Ectodermal cell (in vitro differentiated cells): ENCODE measurements around the gene VWA8.
"Not testable (repeated sequence)": the region's sequence is repeated elsewhere in the genome, so short reads cannot be mapped to it uniquely, and the experiment has no call there.

Experiments
- H3K27ac ChIP-seq: 2 replicates; pipeline ENCODE4 v1.7.0; 2013; ENCODE audit warnings: mild to moderate bottlenecking, low read depth, low read length; ENCODE audit not compliant: insufficient read depth, poor library complexity, severe bottlenecking
- H3K27me3 ChIP-seq: 2 replicates; pipeline ENCODE4 v1.7.0; 2013; ENCODE audit warnings: mild to moderate bottlenecking, low read length; ENCODE audit not compliant: insufficient read depth, control insufficient read depth, poor library complexity, severe bottlenecking
- H3K36me3 ChIP-seq: one replicate; pipeline ENCODE4 v1.7.0; 2013; ENCODE audit warnings: low read length; ENCODE audit not compliant: control insufficient read depth, insufficient read depth
- H3K4me1 ChIP-seq: one replicate; pipeline ENCODE4 v1.7.0; 2013; ENCODE audit warnings: low read length; ENCODE audit not compliant: control insufficient read depth, insufficient read depth
- H3K4me3 ChIP-seq: 2 replicates; pipeline ENCODE4 v1.7.0; 2013; ENCODE audit warnings: low read depth, low read length, control low read depth; ENCODE audit not compliant: insufficient read depth
- H3K9me3 ChIP-seq: 2 replicates; pipeline ENCODE4 v1.7.0; 2013; ENCODE audit warnings: mild to moderate bottlenecking, low read length, moderate library complexity; ENCODE audit not compliant: control insufficient read depth
- WGBS, 2 experiments: methylation state at CpG; one replicate each; pipeline ENCODE4 v1.1.7; 2013; ENCODE audit warnings: missing lambda C conversion rate in 2 of 2; 5-methylcytosine and 5-hydroxymethylcytosine counted together

Gene VWA8

GRCh38 chr13:41588899-41589298 is 372.0 kb downstream of the VWA8 start:
- Histone ChIP-seq H3K9me3 (no peaks in the 10 kb centered on the region), H3K27me3 (no peaks in the 10 kb centered on the region), H3K27ac (no peak overlapping the region), H3K4me3 (no peak overlapping the region), H3K36me3 (no peaks in the 10 kb centered on the region), H3K4me1 (no peaks in the 10 kb centered on the region)
- 94 to 100% methylated on average over 1 of the region's 2 CpGs for WGBS, 2 experiments

GRCh38 chr13:41588448-41588847 is 372.5 kb downstream of the VWA8 start:
- Histone ChIP-seq H3K4me3 (no peak overlapping the region), H3K9me3 (no peaks in the 10 kb centered on the region), H3K27ac (no peak overlapping the region), H3K27me3 (no peaks in the 10 kb centered on the region), H3K4me1 (no peaks in the 10 kb centered on the region), H3K36me3 (no peaks in the 10 kb centered on the region)
- WGBS, 2 experiments = 80% methylated on average over 1 of the region's 1 CpG; no CpG with 5 or more reads in 1 of the 2 experiments

- Histone ChIP-seq H3K4me1 (no peaks in the 10 kb centered on the region), H3K27ac (no peak overlapping the region), H3K4me3 (no peak overlapping the region), H3K36me3 (no peaks in the 10 kb centered on the region), H3K9me3 (no peaks in the 10 kb centered on the region), H3K27me3 (no peaks in the 10 kb centered on the region)
- WGBS, 2 experiments = 86 to 92% methylated on average over 9 of the region's 9 CpGs
Observed at GRCh38 chr13:41587490-41587889, 373.4 kb downstream of the VWA8 start.

- no peak overlapping the region for H3K27ac ChIP-seq
- no peaks in the 10 kb centered on the region for H3K27me3 ChIP-seq
- no peak overlapping the region for H3K4me3 ChIP-seq
- H3K4me1 ChIP-seq = no peaks in the 10 kb centered on the region
- H3K36me3 ChIP-seq = no peaks in the 10 kb centered on the region
- no peaks in the 10 kb centered on the region for H3K9me3 ChIP-seq
- 68 to 77% methylated on average over 4 of the region's 4 CpGs for WGBS, 2 experiments
Observed at GRCh38 chr13:41586216-41586615, 374.7 kb downstream of the VWA8 start.

- Histone ChIP-seq H3K4me3 (no peak overlapping the region), H3K27ac (no peak overlapping the region), H3K4me1 (no peaks in the 10 kb centered on the region), H3K9me3 (no peaks in the 10 kb centered on the region), H3K27me3 (no peaks in the 10 kb centered on the region), H3K36me3 (no peaks in the 10 kb centered on the region)
- WGBS, 2 experiments = 91 to 95% methylated on average over 6 of the region's 6 CpGs
Observed at GRCh38 chr13:41582027-41582463, 378.9 kb downstream of the VWA8 start.

- Histone ChIP-seq H3K4me3 (no peak overlapping the region), H3K27me3 (no peaks in the 10 kb centered on the region), H3K4me1 (no peaks in the 10 kb centered on the region), H3K9me3 (no peaks in the 10 kb centered on the region), H3K36me3 (no peaks in the 10 kb centered on the region), H3K27ac (no peak overlapping the region)
Observed at GRCh38 chr13:41580345-41580744, 380.6 kb downstream of the VWA8 start.

GRCh38 chr13:41579881-41580280 is 381.0 kb downstream of the VWA8 start:
- Histone ChIP-seq H3K27ac (no peak overlapping the region), H3K4me1 (no peaks in the 10 kb centered on the region), H3K27me3 (no peaks in the 10 kb centered on the region), H3K36me3 (no peaks in the 10 kb centered on the region), H3K9me3 (no peaks in the 10 kb centered on the region), H3K4me3 (no peak overlapping the region)
- WGBS, 2 experiments = 90 to 96% methylated on average over 6 of the region's 6 CpGs

- H3K27ac ChIP-seq = no peak overlapping the region
- WGBS, 2 experiments = 96 to 97% methylated on average over 5 to 6 of the region's 6 CpGs
- H3K36me3 ChIP-seq = no peaks in the 10 kb centered on the region
- H3K27me3 ChIP-seq = no peaks in the 10 kb centered on the region
- H3K4me1 ChIP-seq = no peaks in the 10 kb centered on the region
- no peaks in the 10 kb centered on the region for H3K9me3 ChIP-seq
- H3K4me3 ChIP-seq = no peak overlapping the region
Observed at GRCh38 chr13:41579168-41579567, 381.7 kb downstream of the VWA8 start.

GRCh38 chr13:41578371-41578770 is 382.5 kb downstream of the VWA8 start:
- Histone ChIP-seq H3K4me1 (no peaks in the 10 kb centered on the region), H3K36me3 (no peaks in the 10 kb centered on the region), H3K4me3 (no peak overlapping the region), H3K9me3 (no peaks in the 10 kb centered on the region), H3K27me3 (no peaks in the 10 kb centered on the region), H3K27ac (no peak overlapping the region)
- 93 to 95% methylated on average over 5 of the region's 5 CpGs for WGBS, 2 experiments

GRCh38 chr13:41577436-41577835 is 383.5 kb downstream of the VWA8 start:
- Histone ChIP-seq H3K36me3 (no peaks in the 10 kb centered on the region), H3K27ac (no peak overlapping the region), H3K27me3 (no peaks in the 10 kb centered on the region), H3K4me1 (no peaks in the 10 kb centered on the region), H3K4me3 (no peak overlapping the region), H3K9me3 (no peaks in the 10 kb centered on the region)
- WGBS, 2 experiments = 76 to 83% methylated on average over 4 of the region's 4 CpGs

- whole genome bisulfite sequencing, 2 experiments = 95% methylated on average over 14 of the region's 19 CpGs
- H3K27me3 ChIP-seq, H3K36me3 ChIP-seq, H3K27ac ChIP-seq, H3K4me1 ChIP-seq, H3K9me3 ChIP-seq, H3K4me3 ChIP-seq: not testable (repeated sequence)
Observed at GRCh38 chr13:41573640-41574039, 387.3 kb downstream of the VWA8 start.
